Duodenal mucosa (tissue), 2 donors: ENCODE results near the gene CRELD2.
A peak's percentile ranks its signal among the peaks of the same experiment; 100 is the strongest.

Source experiments
- H3K27ac ChIP-seq: one replicate; pipeline ENCODE4 v1.7.0; 2013; ENCODE audit warnings: low read depth, low read length
- H3K27me3 ChIP-seq, 2 donors: one replicate each; pipeline ENCODE4 v1.7.0; 2013; ENCODE audit warnings: low read length in 2 of 2, control low read depth in 1 of 2; ENCODE audit not compliant: insufficient read depth in 2 of 2, control insufficient read depth in 1 of 2
- H3K36me3 ChIP-seq, 2 donors: one replicate each; pipeline ENCODE4 v1.7.0; 2013; ENCODE audit warnings: low read length in 2 of 2, control low read depth in 1 of 2; ENCODE audit not compliant: insufficient read depth in 2 of 2, control insufficient read depth in 1 of 2
- H3K4me1 ChIP-seq, 2 donors: one replicate each; pipeline ENCODE4 v1.7.0; 2013; ENCODE audit warnings: low read length in 2 of 2, control low read depth in 1 of 2; ENCODE audit not compliant: insufficient read depth in 2 of 2, control insufficient read depth in 1 of 2
- H3K4me3 ChIP-seq, 2 donors: one replicate each; pipeline ENCODE4 v1.7.0; 2013; ENCODE audit warnings: low read length in 2 of 2, low read depth in 1 of 2
- H3K9ac ChIP-seq, 2 donors: one replicate each; pipeline ENCODE4 v1.7.0; 2013; ENCODE audit warnings: low read length in 2 of 2, low read depth in 1 of 2
- H3K9me3 ChIP-seq, 2 donors: one replicate each; pipeline ENCODE4 v1.7.0; 2013; ENCODE audit warnings: low read length in 2 of 2, control low read depth in 1 of 2; ENCODE audit not compliant: control insufficient read depth in 1 of 2

Gene CRELD2

GRCh38 chr22:49957826-49958365 lies 39.5 kb downstream of the CRELD2 start:
- H3K4me1 ChIP-seq = peaks cover 28 to 30% of the 10 kb centered on the region in 2 donors

GRCh38 chr22:49958366-49958921 lies 40.0 kb downstream of the CRELD2 start:
- H3K9ac ChIP-seq = peak overlapping the region in 1 of 2 donors; percentile 13
- peaks cover 11 to 17% of the 10 kb centered on the region in 2 donors for H3K36me3 ChIP-seq
- H3K9me3 ChIP-seq = no peaks in the 10 kb centered on the region
- H3K4me3 ChIP-seq = no peak overlapping the region
- H3K4me1 ChIP-seq = peaks cover 28 to 29% of the 10 kb centered on the region in 2 donors
- H3K27me3 ChIP-seq = no peaks in the 10 kb centered on the region
- H3K27ac ChIP-seq = no peak overlapping the region

More at GRCh38 chr22:49957826-49958365, 39.5 kb downstream of the CRELD2 start:
- Histone ChIP-seq H3K9ac (no peak overlapping the region), H3K27ac (no peak overlapping the region), H3K4me3 (no peak overlapping the region), H3K9me3 (no peaks in the 10 kb centered on the region), H3K36me3 (peaks cover 6 to 11% of the 10 kb centered on the region in 2 donors), H3K27me3 (no peaks in the 10 kb centered on the region)

DNA sequence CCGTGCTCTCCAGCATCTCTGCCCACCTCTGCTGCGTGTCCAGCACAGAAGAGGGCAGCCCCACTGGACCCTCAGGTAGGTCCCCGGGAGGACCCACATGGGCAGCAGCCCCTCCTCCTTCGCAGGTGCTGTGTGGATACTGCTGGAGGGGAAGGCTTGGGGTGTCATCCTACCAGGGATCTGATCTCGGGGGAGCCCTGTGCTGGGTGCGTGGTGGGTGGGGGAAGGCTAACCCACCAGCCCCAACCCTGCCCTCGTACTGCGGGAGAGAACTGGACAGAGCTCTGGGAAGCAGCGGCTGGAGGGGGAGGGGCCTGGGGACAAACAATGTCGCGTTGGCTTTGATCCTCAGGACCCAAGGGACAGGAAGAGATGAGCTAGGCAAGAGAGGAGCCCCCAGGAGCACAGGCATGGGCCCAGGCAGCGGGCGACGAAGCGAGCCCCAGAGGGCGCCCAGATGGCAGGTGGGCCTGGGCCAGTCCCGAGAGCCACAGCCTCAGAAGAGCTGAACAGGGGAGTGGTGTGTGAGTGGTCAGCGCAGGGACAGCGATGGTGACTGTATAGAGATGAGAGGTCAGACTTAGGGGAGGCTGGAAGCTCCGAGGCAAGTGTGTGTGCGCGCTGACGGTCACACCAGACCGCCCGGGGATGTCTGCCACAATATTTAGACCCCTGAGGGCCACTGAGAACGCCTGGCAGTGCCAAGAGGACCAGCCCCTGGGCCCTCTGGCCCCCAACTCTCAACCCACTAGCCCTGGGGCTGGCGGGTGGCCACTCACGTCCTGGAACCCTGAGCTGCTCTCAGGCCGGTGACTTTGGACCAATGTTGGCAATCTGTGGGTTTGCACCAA lies 40.7 kb downstream of the CRELD2 start:
- H3K9me3 ChIP-seq = no peaks in the 10 kb centered on the region
- no peaks in the 10 kb centered on the region for H3K27me3 ChIP-seq
- peaks cover 31 to 33% of the 10 kb centered on the region in 2 donors for H3K4me1 ChIP-seq
- peak overlapping the region; percentile 86 to 89 for H3K9ac ChIP-seq
- peaks cover 14 to 20% of the 10 kb centered on the region in 2 donors for H3K36me3 ChIP-seq
- H3K4me3 ChIP-seq = peak overlapping the region; percentile 74 to 77
- H3K27ac ChIP-seq = peak overlapping the region; percentile 95

DNA sequence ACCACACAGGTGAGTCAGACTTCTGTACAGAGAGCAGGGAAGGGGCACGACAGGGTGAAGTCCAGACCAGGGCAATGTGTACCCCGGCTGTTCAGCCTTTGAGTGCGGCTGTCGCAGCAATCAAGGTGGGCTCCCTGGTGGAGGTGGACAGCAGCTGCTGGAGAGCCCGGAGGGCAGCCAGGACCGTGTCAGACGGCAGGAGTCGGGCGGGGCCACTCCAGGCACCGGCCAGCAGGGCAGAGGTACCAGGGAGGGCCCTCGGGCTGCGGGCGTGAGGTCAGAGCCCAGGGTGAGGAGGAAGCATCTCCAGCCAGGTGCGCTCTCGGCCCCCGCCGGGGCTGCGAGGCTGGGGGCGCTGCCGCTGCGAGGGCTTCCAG lies 41.3 kb downstream of the CRELD2 start:
- Histone ChIP-seq H3K27me3 (no peaks in the 10 kb centered on the region), H3K4me3 (peak overlapping the region; percentile 74 to 77), H3K36me3 (peaks cover 17 to 20% of the 10 kb centered on the region in 2 donors), H3K9ac (peak overlapping the region; percentile 86 to 89), H3K9me3 (no peaks in the 10 kb centered on the region), H3K4me1 (peaks cover 31 to 35% of the 10 kb centered on the region in 2 donors), H3K27ac (peak overlapping the region; percentile 95)

- H3K27ac ChIP-seq = peak within 1 kb of the TSS; percentile 95
- H3K9me3 ChIP-seq = no peaks in the 10 kb centered on the region
- H3K27me3 ChIP-seq = no peaks in the 10 kb centered on the region
- H3K36me3 ChIP-seq = peaks cover 17 to 20% of the 10 kb centered on the region in 2 donors
- H3K4me1 ChIP-seq = peaks cover 31 to 35% of the 10 kb centered on the region in 2 donors
- peak within 1 kb of the TSS; percentile 81 to 89 for H3K4me3 ChIP-seq
- H3K9ac ChIP-seq = peak within 1 kb of the TSS; percentile 94 to 96
Measured at GRCh38 chr22:49960159-49961004, 41.9 kb downstream of the CRELD2 start, which contains the start of gene PIM3. Gene PIM3 (plus strand): TSS chr22:49960772. CDS start chr22:49960948, 176 bp downstream.

DNA sequence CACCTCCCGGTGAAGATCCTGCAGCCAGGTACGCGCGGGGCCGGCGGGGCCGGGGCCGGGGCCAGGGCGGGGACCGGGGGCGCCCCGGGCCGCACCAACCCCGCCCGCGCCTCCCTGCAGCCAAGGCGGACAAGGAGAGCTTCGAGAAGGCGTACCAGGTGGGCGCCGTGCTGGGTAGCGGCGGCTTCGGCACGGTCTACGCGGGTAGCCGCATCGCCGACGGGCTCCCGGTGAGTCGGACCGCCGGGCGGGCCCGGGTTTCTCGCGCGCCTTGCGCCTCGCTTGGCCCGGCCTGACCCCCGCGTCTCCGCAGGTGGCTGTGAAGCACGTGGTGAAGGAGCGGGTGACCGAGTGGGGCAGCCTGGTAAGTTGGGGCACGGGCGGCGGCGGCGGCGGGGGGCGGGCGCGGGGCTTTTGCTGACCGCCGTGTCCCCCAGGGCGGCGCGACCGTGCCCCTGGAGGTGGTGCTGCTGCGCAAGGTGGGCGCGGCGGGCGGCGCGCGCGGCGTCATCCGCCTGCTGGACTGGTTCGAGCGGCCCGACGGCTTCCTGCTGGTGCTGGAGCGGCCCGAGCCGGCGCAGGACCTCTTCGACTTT lies 42.7 kb downstream of the CRELD2 start:
- Histone ChIP-seq H3K27ac (peak overlapping the region; percentile 89), H3K9ac (peak overlapping the region; percentile 94 to 96), H3K4me1 (peaks cover 31 to 40% of the 10 kb centered on the region in 2 donors)

DNA sequence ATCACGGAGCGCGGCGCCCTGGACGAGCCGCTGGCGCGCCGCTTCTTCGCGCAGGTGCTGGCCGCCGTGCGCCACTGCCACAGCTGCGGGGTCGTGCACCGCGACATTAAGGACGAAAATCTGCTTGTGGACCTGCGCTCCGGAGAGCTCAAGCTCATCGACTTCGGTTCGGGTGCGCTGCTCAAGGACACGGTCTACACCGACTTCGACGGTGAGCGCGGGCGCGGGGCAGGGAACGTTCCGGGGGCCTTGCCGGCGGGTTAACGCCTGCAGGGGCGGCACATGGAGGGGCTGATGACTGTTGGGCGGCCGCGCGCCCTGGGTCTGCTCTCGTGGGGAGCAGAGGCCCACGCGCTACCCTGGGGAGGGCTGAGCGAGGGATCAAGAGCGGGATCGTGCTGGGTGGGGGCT lies 43.2 kb downstream of the CRELD2 start:
- peaks cover 36 to 44% of the 10 kb centered on the region in 2 donors for H3K4me1 ChIP-seq
- H3K9ac ChIP-seq = peak overlapping the region; percentile 94 to 96
- peak overlapping the region; percentile 89 for H3K27ac ChIP-seq
- H3K4me3 ChIP-seq = peak overlapping the region; percentile 81 to 89
- no peaks in the 10 kb centered on the region for H3K27me3 ChIP-seq
- peaks cover 17 to 20% of the 10 kb centered on the region in 2 donors for H3K36me3 ChIP-seq
- H3K9me3 ChIP-seq = no peaks in the 10 kb centered on the region

More for the DNA sequence above, 42.7 kb downstream of the CRELD2 start:
- peaks cover 17 to 20% of the 10 kb centered on the region in 2 donors for H3K36me3 ChIP-seq
- peak overlapping the region; percentile 81 to 89 for H3K4me3 ChIP-seq
- H3K9me3 ChIP-seq = no peaks in the 10 kb centered on the region
- no peaks in the 10 kb centered on the region for H3K27me3 ChIP-seq

- Histone ChIP-seq H3K27ac (peak overlapping the region; percentile 89), H3K27me3 (no peaks in the 10 kb centered on the region), H3K4me1 (peaks cover 42 to 48% of the 10 kb centered on the region in 2 donors), H3K9me3 (no peaks in the 10 kb centered on the region), H3K36me3 (peaks cover 17 to 20% of the 10 kb centered on the region in 2 donors), H3K9ac (peak overlapping the region; percentile 94 to 96), H3K4me3 (peak overlapping the region; percentile 81 to 89)
Measured at GRCh38 chr22:49962012-49962750, 43.7 kb downstream of the CRELD2 start.
